NOMO-1 treated with dmso at 0.1 percent for 144 hours (cell line): Measurements from ENCODE around the gene DTNB.

Source experiments
- DNase-seq: peaks from one replicate; lab custom pipeline; 2025; ENCODE audit not compliant: unreplicated experiment; lab: John Stamatoyannopoulos, UW

DTNB gene

DNA sequence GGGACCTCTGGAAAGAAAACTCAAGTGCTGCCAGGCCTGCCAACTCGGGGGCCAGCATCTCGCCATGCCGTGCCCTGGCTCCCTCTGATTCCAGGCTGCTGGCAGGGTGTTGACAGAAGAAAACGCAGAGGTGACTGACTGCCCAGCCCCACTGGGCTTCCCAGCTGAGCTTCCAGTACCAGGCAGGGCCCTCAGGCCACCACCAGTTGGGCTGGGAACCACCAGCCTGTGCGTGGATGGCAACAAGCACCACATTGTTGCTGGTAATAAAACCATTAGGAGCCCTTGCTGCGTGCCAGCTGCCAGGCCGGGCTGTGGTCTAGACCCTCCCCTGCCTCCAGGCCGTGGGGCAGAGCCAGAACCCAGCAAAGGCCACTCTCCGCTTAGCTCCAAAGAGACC lies 340.8 kb downstream of the DTNB start:
- DNase-seq: no peak

DNA sequence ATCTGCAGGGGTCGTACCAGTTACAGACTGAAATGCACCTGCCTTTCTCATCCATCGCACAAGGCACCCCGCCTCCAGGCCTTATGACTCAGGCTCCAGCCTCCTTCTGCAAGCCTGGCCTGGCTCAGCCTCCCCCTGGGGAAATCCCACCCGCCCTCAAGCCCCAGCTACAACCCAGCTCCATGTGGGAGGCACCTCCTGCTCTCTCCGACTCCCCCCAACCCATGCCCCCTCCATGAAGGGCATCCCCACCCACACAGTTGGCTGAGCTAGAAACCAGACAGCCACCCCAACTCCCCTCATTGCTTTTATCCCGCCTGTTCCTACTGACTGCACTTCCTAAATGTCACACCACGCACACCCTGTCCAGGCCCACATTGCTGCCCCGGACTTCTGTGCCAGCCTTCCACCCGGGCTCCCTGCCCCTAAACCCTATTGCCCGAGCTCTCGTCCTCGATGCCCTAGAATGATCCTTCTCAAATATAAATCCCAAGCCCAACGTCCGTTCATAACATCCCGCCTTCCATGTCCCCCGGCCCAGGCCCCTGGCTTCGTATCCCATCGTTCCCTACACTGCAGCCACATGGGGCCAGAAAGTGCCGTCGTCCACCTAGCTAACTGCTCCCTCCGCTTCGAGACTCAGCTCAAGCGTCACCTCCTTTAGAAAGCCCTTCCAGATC lies 341.6 kb downstream of the DTNB start:
- DNase-seq: no peak

DNA sequence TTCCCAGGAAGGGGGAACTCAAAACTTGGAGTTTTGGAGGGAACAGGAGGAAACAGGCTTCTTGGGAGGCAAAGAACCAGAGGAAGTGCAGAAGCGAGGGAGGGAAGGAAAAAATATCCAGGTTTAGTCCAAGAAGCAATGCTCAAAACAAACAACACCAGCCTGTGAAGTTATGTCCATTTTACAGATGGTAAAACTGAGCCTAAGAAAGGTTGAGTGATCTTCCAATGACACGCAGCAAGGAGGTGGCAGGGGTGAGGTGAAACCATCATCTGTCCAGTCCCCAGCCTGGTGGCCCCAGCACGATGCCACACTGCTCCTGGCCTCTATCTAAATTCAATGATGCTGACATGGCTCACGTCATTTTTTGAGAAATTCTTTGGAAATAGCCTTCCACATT lies 342.4 kb downstream of the DTNB start:
- DNase-seq: no peak

DNA sequence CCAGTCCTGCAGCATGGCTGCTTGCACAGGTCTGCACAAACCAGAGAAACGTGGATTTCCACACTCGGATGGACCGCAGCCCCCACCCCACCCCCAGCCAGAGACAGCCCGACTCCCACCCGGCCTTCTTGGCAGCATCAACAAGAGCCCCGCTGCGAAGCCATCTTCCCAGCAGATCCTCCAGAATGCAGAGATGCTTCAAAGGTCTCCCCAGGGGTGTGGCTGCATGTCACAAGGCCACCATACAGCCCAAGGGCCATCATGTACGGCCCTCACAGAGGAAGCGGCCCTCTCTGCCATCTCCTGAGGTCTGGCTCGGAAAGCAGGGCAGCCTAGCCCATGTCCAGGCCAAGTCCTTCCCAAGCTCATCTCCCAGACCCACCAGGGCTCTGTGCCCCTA lies 343.1 kb downstream of the DTNB start:
- no peak for DNase-seq

DNA sequence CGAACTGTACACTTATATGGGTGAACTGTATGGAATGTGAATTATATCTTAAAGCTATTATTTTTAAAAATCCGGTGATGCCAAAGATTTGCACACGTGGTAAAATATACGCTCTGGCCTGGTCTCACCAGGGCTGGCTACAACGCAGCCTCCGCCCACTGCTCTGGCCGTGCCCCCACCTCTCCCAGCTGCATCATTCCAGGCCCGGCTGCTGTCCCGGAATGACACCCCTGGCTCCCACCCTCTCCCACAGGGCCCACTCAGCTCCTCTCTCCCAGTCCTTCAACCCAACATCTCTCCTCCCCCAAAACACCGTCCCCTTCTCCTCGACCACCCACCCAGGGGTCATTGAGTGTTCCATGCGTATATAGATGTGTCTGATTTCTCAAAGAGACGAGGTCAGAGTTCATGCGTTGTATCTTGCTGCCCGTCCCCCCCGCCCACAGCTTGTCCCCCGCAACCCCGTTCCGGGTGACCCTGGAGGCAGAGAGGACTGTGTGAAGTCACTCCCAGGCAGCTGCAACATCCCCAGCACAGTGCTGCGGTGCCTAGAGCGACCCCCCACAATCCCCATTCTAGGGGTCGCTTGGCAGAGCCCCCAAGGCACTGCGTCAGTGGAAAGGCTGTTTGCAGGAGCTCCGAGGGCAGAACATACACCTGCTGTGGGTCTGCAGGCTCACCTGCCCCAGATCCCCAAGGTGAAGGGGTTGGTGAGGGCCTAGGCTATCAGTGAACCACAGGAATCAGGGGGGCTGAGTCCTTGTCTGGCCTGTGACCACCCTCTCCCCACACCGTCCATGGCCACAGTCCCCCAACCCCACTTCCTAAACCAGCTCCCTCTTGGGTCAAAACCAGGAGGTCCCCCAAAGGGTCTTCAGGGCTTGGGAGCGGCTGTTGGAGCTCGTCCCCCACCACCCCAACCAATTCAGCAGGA lies 345.0 kb downstream of the DTNB start:
- no peak for DNase-seq
